Activated CD4-positive, alpha-beta T cell treated with anti-CD3 and anti-CD28 coated beads, Interleukin-2, Interleukin-6, amounts not matched to agents 100 ng/mL and 50 ng/mL, durations not matched to agents 16 hours and 8 hours (primary cell): ENCODE measurements around the gene OST4.
"Not testable (repeated sequence)": the region's sequence is repeated elsewhere in the genome, so short reads cannot be mapped to it uniquely, and the experiment has no call there.

Experiments used
- DNase-seq: peaks from one replicate; pipeline ENCODE4 v3.0.0-alpha.2; 2020

The OST4 gene

GRCh38 chr2:27078267-27079194 lies 7.1 kb upstream of the OST4 start, which contains the start of gene EMILIN1:
TSS of gene EMILIN1 (plus strand) at chr2:27078615. CDS start at chr2:27079066, 451 bp downstream.
- no peak for DNase-seq

GRCh38 chr2:27077231-27077630 lies 5.8 kb upstream of the OST4 start:
- no peak for DNase-seq

GRCh38 chr2:27076323-27076722 lies 4.9 kb upstream of the OST4 start:
- DNase-seq: no peak

- not testable (repeated sequence) for DNase-seq
Observed at GRCh38 chr2:27075566-27075871, 4.1 kb upstream of the OST4 start.

- DNase-seq: peak; percentile 41
Observed at GRCh38 chr2:27074738-27075565, 3.5 kb upstream of the OST4 start.

- DNase-seq: no peak
Observed at GRCh38 chr2:27073782-27074181, 2.3 kb upstream of the OST4 start.

GRCh38 chr2:27072920-27073319 lies 1.5 kb upstream of the OST4 start:
- DNase-seq: no peak

GRCh38 chr2:27071990-27072830 lies 756 bp upstream of the OST4 start:
- peak; percentile 44 for DNase-seq

- DNase-seq: no peak
Observed at GRCh38 chr2:27070653-27071276, 689 bp downstream of the OST4 start.

- no peak for DNase-seq
Observed at GRCh38 chr2:27069961-27070618, 1.4 kb downstream of the OST4 start.

- DNase-seq: no peak
Observed at GRCh38 chr2:27069436-27069835, 2.0 kb downstream of the OST4 start.

- no peak for DNase-seq
Observed at GRCh38 chr2:27067385-27067784, 4.1 kb downstream of the OST4 start.

GRCh38 chr2:27065128-27065527 lies 6.3 kb downstream of the OST4 start:
- no peak for DNase-seq

GRCh38 chr2:27060323-27060722 lies 11.1 kb downstream of the OST4 start:
- no peak for DNase-seq

GRCh38 chr2:27059141-27059820 lies 12.2 kb downstream of the OST4 start:
- no peak for DNase-seq

- no peak for DNase-seq
Observed at GRCh38 chr2:27058210-27058609, 13.2 kb downstream of the OST4 start.

GRCh38 chr2:27057184-27057583 lies 14.3 kb downstream of the OST4 start:
- DNase-seq: no peak

GRCh38 chr2:27054721-27055120 lies 16.7 kb downstream of the OST4 start:
- DNase-seq: no peak

- DNase-seq: no peak
Observed at GRCh38 chr2:27053776-27054175, 17.7 kb downstream of the OST4 start.

GRCh38 chr2:27053321-27053720 lies 18.1 kb downstream of the OST4 start:
- no peak for DNase-seq

GRCh38 chr2:27051902-27052645 lies 19.4 kb downstream of the OST4 start:
- no peak for DNase-seq
